ENCODE measurements around the gene PRKRIP1.

DNA sequence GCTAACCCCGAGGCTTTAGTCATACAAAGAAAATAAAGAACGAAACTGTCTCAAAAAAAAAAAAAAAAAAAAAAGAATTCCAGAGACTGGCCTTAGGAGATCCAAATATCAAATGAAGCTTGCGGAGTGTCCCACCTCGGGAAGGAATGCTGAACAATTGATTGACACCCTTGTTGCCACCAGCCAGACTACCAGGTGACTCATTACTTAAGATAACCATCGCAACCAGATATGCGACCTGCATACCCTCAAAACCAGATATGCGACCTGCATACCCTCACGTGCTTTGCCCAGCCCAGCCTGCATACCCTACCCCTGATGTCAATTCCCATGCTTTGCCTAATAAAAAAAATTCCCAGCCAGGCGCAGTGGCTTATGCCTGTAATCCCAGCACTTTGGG is 2.7 kb upstream of the PRKRIP1 start:
- TF ChIP-seq, protein P1, sequence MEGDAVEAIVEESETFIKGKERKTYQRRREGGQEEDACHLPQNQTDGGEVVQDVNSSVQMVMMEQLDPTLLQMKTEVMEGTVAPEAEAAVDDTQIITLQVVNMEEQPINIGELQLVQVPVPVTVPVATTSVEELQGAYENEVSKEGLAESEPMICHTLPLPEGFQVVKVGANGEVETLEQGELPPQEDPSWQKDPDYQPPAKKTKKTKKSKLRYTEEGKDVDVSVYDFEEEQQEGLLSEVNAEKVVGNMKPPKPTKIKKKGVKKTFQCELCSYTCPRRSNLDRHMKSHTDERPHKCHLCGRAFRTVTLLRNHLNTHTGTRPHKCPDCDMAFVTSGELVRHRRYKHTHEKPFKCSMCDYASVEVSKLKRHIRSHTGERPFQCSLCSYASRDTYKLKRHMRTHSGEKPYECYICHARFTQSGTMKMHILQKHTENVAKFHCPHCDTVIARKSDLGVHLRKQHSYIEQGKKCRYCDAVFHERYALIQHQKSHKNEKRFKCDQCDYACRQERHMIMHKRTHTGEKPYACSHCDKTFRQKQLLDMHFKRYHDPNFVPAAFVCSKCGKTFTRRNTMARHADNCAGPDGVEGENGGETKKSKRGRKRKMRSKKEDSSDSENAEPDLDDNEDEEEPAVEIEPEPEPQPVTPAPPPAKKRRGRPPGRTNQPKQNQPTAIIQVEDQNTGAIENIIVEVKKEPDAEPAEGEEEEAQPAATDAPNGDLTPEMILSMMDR (IDR thresholded peaks at IDR 0.05): no peak
- TF ChIP-seq POLR2A (IDR thresholded peaks at IDR 0.05) (no peak), EP300 (IDR thresholded peaks at IDR 0.05) (no peak)
